Measurements from ENCODE around the gene NCAM1. TPM values are rescaled to one million over a fixed set of nuclear protein-coding genes. Genes with fewer than 3 reads are reported as not detected.

NCAM1 gene
- total and polyA plus RNA-seq, 2 of the 13 experiments (the other 11 are each of a cell fraction or from before 2014, with no cell fraction given), result 0.05 TPM; not detected in 1

- no peaks in the 10 kb centered on the region for H4K20me1 ChIP-seq (ENCODE audit: insufficient read depth, low read length)
- TF ChIP-seq PLRG1 (conservative IDR thresholded peaks at IDR 0.05) (no peak), ZNF567 (CRISPR knock-in tag; IDR thresholded peaks at IDR 0.05; ENCODE audit: borderline replicate concordance) (no peak), NR2F1 (CRISPR knock-in tag; IDR thresholded peaks at IDR 0.05) (no peak), CCDC6 (CRISPR knock-in tag; IDR thresholded peaks at IDR 0.05) (no peak), CBFB (CRISPR knock-in tag; IDR thresholded peaks at IDR 0.05) (no peak), SP2 (CRISPR knock-in tag; IDR thresholded peaks at IDR 0.05) (no peak), ZNF44 (CRISPR knock-in tag; IDR thresholded peaks at IDR 0.05) (no peak), SRSF9 (IDR thresholded peaks at IDR 0.05; ENCODE audit: borderline replicate concordance, insufficient read depth, low read depth, low read length, poor library complexity, severe bottlenecking) (no peak)
- DNase-seq (ENCODE audit: low spot score), result no peak
- H2AFZ ChIP-seq (ENCODE audit: low read length), result no peak overlapping the region
- H3K79me2 ChIP-seq (ENCODE audit: insufficient read depth, low read length), result no peaks in the 10 kb centered on the region
- intact Hi-C loops (cut with micrococcal nuclease; ENCODE audit: unreplicated experiment) (no loop called here), in situ Hi-C loops (cut with HindIII; ENCODE audit: extremely low pct_ligation_motif_present, low pct_unique_long_range_greater_than_20kb) (no loop called here)
- H3K27me3 ChIP-seq (ENCODE audit: control insufficient read depth in 1 of 2, insufficient read depth in 2 of 2, low read length in 2 of 2), result peaks cover 2 to 28% of the 10 kb centered on the region in 2 experiments; a peak in 3 of 5 replicates
- WGBS (ENCODE audit: low lambda C conversion rate), result 23% methylated on average over 7 of the region's 8 CpGs
- no peak overlapping the region for H3K4me2 ChIP-seq (ENCODE audit: low read depth, low read length)
- BruUV-seq (replicated peaks), result no TSS peak
- no peak overlapping the region for H3K27ac ChIP-seq (ENCODE audit: extremely low read length, insufficient read depth, low read length)
- H3K9ac ChIP-seq (ENCODE audit: insufficient read depth, low read depth, low read length), result no peak overlapping the region
- no peaks in the 10 kb centered on the region for H3K4me1 ChIP-seq (ENCODE audit: insufficient read depth, low read length)
- ATAC-seq, result no peak
- no peaks in the 10 kb centered on the region for H3K9me3 ChIP-seq (ENCODE audit: low read length)
- POLR2A ChIA-PET, result no interaction called here
- FAIRE-seq, result no peak
- no peak overlapping the region for H3K4me3 ChIP-seq (replicated peaks in 1 of 3; ENCODE audit: insufficient read depth in 1 of 3, low read depth in 2 of 3, low read length in 3 of 3)
- no peaks in the 10 kb centered on the region for H3K36me3 ChIP-seq (replicated peaks in 1 of 2; ENCODE audit: control insufficient read depth in 1 of 2, insufficient read depth in 2 of 2, low read length in 2 of 2)
- CTCF ChIA-PET (ENCODE audit: low intra/inter-chr PET ratio, low total read pairs), result no interaction called here
Observed at GRCh38 chr11:113131036-113131775, 170.0 kb downstream of the NCAM1 start.

GRCh38 chr11:113133071-113133470 lies 171.9 kb downstream of the NCAM1 start:
- H3K4me2 ChIP-seq (ENCODE audit: low read depth, low read length), result no peak overlapping the region
- ChIA-PET CTCF (ENCODE audit: low intra/inter-chr PET ratio, low total read pairs) (no interaction called here), POLR2A (no interaction called here)
- FAIRE-seq (no peak), DNase-seq (ENCODE audit: low spot score) (no peak), ATAC-seq (no peak)
- H3K9me3 ChIP-seq (ENCODE audit: low read length), result no peaks in the 10 kb centered on the region
- no peaks in the 10 kb centered on the region for H3K79me2 ChIP-seq (ENCODE audit: insufficient read depth, low read length)
- no TSS peak for BruUV-seq (replicated peaks)
- no peak overlapping the region for H2AFZ ChIP-seq (ENCODE audit: low read length)
- H3K4me3 ChIP-seq (replicated peaks in 1 of 3; ENCODE audit: insufficient read depth in 1 of 3, low read depth in 2 of 3, low read length in 3 of 3), result no peak overlapping the region
- H3K36me3 ChIP-seq (replicated peaks in 1 of 2; ENCODE audit: control insufficient read depth in 1 of 2, insufficient read depth in 2 of 2, low read length in 2 of 2), result no peaks in the 10 kb centered on the region
- intact Hi-C loops (cut with micrococcal nuclease; ENCODE audit: unreplicated experiment) (no loop called here), in situ Hi-C loops (cut with HindIII; ENCODE audit: extremely low pct_ligation_motif_present, low pct_unique_long_range_greater_than_20kb) (no loop called here)
- H3K27me3 ChIP-seq (ENCODE audit: control insufficient read depth in 1 of 2, insufficient read depth in 2 of 2, low read length in 2 of 2), result peaks cover 6 to 43% of the 10 kb centered on the region in 2 experiments; a peak in 4 of 5 replicates
- no peaks in the 10 kb centered on the region for H4K20me1 ChIP-seq (ENCODE audit: insufficient read depth, low read length)
- no peak overlapping the region for H3K9ac ChIP-seq (ENCODE audit: insufficient read depth, low read depth, low read length)
- H3K27ac ChIP-seq (ENCODE audit: extremely low read length, insufficient read depth, low read length), result no peak overlapping the region
- 22% methylated on average over 4 of the region's 4 CpGs for WGBS (ENCODE audit: low lambda C conversion rate)
- H3K4me1 ChIP-seq (ENCODE audit: insufficient read depth, low read length), result no peaks in the 10 kb centered on the region
- no peak for TF ChIP-seq HNF1A (IDR thresholded peaks at IDR 0.05; ENCODE audit: low read depth)
- TF ChIP-seq HNF1A (CRISPR knock-in tag; IDR thresholded peaks at IDR 0.05; ENCODE audit: borderline replicate concordance), result no peak
